Omental fat pad (tissue), 4 donors: ENCODE measurements around the gene CENPM. TPM values are rescaled to one million over a fixed set of nuclear protein-coding genes. Genes with fewer than 3 reads are reported as not detected.

Source experiments
- ATAC-seq: fragments of 150-250 bp; one replicate; pipeline ENCODE4 v1.9.1; 2016; ENCODE audit warnings: mild to moderate bottlenecking, moderate library complexity; ENCODE audit not compliant: low FRiP score
- DNase-seq: peaks from one replicate; pipeline ENCODE4 v3.0.0-alpha.2; 2019; ENCODE audit warnings: low spot score
- total RNA-seq, 4 donors: library from RNA; depleted of rRNA; stranded (reverse); fragments of >200 nt; gene quantifications; one replicate each; pipeline ENCODE4 v1.1.0, GENCODE V29; 2016
- TF ChIP-seq, protein P1 (sequence below), 3 donors: fragments of 450-650 bp; IDR thresholded peaks; one replicate each; pipeline ENCODE4 v1.5.1; 2016 to 2017; ENCODE audit warnings: antibody characterized with exemption in 3 of 3, mild to moderate bottlenecking in 3 of 3, moderate library complexity in 2 of 3

Gene CENPM
- total RNA-seq, 4 donors from 2014 or later: 0.84 to 5.4 TPM; not detected in 2

DNA sequence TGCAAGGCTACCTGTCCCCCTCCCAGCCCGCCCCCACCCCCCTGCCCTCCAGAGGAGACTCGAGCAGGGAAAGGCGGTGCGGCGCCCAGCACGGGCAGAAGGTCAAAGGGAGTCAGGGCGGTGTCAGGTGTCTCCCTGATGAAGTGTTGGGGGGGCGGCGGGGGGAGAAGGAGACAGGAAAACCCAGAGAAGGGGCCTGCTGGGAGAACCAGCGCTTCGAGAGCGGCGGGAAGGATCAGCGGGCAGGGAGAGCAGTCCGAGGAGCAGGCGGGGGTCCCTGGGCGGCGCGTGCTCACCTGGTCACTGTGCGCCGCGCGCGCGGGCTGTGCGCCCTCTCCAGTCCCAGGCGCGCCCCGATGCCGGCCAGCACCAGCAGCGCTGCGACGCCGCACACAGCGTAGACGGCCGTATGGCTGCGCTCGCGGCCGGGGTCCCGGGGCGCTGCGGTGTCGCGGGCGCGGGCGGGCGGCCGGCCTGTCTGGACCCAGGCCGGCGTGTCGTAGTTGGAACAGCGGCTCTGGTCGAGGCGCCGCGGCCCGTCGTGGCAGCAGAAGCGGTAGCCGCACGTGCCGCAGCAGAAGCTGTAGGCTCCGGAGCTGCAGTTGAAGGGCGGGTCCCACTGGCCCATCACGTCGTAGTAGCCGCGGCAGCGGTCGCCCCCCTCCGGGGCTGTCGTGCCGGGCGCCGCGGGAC lies 33.0 kb downstream of the CENPM start:
- DNase-seq: no peak
- no peak for ATAC-seq
- TF ChIP-seq, protein P1, sequence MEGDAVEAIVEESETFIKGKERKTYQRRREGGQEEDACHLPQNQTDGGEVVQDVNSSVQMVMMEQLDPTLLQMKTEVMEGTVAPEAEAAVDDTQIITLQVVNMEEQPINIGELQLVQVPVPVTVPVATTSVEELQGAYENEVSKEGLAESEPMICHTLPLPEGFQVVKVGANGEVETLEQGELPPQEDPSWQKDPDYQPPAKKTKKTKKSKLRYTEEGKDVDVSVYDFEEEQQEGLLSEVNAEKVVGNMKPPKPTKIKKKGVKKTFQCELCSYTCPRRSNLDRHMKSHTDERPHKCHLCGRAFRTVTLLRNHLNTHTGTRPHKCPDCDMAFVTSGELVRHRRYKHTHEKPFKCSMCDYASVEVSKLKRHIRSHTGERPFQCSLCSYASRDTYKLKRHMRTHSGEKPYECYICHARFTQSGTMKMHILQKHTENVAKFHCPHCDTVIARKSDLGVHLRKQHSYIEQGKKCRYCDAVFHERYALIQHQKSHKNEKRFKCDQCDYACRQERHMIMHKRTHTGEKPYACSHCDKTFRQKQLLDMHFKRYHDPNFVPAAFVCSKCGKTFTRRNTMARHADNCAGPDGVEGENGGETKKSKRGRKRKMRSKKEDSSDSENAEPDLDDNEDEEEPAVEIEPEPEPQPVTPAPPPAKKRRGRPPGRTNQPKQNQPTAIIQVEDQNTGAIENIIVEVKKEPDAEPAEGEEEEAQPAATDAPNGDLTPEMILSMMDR (IDR thresholded peaks at IDR 0.05): no peak

DNA sequence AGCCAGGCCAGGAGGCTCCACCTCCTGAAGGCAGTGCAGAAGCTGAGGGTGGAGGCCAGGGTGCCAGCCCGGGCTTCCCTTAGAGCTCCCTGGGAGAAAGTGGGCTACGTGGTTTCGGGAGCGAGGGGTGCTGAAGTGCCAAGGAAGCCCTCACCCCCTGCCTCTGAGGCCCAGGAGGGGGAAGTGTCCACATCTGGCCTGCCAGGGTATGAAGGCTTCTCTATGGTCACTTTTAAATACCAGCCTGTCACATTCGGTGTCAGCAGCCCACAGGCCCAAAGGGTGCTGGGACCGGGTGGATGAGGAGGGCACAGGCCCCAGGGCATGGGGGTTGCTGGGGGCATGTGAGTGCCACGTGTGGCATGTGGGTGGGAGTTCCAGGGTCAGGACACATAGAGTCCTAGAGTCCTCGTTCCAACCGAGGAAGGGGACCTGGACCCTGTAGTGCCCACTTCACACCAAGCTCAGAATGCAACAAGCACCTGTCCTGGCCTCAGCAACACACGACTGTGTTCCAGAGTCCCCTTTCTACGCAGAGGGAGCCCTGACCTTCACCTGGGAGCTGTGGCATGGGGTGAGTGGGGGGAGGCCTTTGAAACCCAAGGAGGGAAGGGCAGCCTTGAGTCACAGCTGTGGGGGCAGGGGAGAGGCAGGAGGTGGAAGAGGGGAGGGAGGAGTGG lies 33.8 kb downstream of the CENPM start:
- ATAC-seq (no peak), DNase-seq (no peak)
- TF ChIP-seq, protein P1 (IDR thresholded peaks at IDR 0.05): no peak

DNA sequence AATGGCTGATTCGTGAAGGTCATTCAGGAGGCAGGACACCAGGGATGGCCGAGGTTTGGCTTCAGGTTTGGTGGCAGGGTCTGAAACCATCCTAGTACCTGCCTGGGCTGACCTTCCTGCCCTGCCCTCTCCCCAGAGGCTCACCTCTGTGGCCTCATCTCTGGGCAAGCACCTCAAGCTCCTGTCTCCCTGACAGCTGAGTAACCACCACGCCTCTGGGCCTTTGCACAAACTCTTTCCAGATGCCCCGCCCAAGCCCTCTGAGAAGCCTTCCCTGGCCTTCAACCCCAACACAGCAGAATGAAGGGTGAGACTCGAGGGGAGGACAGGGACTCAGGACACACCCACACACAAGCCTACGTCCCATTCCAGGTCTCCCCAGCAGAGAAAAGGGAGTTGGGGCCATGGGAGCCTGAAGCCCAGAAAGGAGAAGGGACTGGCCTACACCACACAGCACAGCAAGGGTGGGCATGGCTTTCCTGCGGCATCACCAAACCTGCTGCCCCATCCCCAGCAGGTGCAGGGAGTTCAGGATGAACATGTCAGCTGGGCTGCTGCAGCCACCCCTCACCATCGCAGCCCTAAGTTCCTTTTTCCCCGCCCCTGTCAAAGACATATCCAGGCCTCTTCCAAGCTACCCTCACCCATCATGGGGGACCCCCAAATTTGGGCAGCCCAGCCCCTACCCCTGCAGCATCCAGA lies 34.5 kb downstream of the CENPM start:
- DNase-seq (no peak), ATAC-seq (no peak)
- TF ChIP-seq, protein P1 (IDR thresholded peaks at IDR 0.05): no peak

DNA sequence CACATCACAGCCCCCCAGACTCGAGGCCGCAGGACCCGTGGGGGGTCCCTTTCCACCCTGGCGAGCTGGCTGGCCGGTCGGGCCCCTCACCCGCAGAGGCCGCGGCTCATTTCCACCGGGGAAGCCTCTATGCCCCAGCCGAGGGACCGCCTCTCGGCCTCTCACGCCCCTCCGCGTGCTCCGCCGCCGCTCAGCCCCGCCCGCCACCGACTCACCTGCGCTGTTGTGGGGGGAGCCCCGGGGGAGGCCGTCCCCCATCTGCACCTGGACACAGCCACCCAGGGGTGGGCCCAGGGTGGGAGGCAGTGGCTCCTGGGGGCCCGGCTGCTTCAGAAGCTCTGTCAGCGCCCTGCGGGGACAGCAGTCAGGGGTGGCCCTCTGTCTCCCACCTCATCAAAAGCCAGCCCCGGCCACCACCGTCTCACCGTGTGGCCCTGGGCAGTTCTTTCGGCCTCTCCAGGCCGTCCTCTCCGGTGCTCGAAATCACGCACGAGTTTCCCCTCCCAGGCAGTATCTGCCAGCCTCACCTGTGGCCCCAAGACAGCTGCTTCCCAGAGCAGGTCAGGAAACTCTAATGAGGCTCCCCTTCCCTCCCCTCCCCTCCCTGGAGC lies 35.8 kb downstream of the CENPM start:
- ATAC-seq: no peak
- TF ChIP-seq, protein P1 (IDR thresholded peaks at IDR 0.05): no peak
- no peak for DNase-seq

DNA sequence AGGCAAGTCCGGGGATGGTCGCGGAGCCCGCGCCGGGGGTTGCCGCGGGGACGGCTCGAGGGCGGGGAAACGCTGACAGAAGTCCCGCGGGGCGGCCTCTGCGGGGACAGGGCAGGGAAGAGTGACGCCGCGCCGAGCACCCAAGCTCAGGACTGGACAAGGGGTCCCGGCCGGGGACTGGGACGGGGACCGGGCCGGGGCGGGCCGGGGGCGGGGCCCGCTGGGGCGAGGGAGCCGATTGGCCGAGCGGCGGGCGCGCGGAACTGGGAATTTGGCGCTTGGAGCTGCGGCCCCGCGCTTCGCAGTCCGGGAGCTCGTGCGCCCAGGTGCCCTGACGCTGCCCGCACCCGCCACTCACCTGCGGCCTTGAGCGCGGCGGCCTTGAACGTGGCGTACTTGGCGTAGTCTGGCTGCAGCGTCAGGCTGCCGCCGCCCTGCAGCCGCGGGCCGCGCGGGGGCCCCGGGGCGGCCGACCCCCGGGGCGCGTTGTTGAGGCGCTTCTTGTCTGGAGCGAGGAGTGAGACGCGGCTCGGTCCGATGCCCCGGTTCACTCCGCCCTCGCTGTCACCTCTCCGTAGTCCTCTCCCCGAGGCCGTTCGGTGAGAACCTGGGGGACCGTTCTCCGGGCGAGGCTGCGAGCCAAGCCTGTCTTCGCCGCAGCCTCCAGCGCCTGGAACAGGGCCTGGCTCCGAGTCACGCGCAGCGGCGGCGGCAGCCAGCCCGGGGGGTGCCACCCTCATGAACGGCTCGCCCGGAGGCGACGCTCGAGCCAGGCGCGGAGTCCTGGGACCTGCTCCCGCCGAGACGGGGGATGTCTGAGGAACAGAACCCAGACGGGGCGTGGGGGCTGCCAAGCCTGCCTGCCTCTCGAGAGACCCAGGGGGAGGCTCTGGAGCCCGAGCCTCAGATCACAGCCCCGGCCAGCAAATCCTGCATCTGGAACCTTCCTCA lies 36.6 kb downstream of the CENPM start:
- ATAC-seq: no peak
- TF ChIP-seq, protein P1 (IDR thresholded peaks at IDR 0.05): no peak
- DNase-seq: no peak
